ENCODE data around the gene KRT82.

The KRT82 gene

DNA sequence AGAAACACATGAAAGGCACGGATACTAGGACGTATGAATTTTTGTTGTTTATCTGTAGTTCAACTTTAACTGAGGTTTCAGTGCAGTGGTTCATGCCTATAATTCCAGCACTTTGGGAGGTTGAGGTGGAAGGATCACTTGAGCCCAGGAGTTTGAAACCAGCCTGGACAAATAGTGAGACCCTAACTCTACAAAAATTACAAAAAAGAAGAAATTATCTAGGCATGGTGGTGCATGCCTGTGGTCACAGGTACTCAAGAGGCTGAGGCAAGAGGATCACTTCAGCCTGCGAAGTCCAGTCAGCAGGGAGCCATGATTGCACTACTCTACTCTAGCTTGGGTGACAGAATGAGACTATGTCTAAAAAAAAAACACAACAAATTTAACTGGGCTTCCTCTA lies 37.8 kb upstream of the KRT82 start:
- WGBS, 2 experiments, result 92 to 94% methylated on average over 3 of the region's 3 CpGs
- H3K27ac ChIP-seq (ENCODE audit: insufficient read depth, low read depth, low read length, poor library complexity, severe bottlenecking), result no peak overlapping the region
- H3K4me3 ChIP-seq (ENCODE audit: insufficient read depth, low read depth, low read length), result no peak overlapping the region
- H3K36me3 ChIP-seq (ENCODE audit: control insufficient read depth, insufficient read depth, low read length), result no peaks in the 10 kb centered on the region
- H3K27me3 ChIP-seq (ENCODE audit: control insufficient read depth, insufficient read depth, low read length, poor library complexity, severe bottlenecking), result no peaks in the 10 kb centered on the region
- peaks cover 20% of the 10 kb centered on the region for H3K4me1 ChIP-seq (ENCODE audit: control insufficient read depth, insufficient read depth, low read length)
- H3K9me3 ChIP-seq (ENCODE audit: control insufficient read depth, low read length), result no peaks in the 10 kb centered on the region

DNA sequence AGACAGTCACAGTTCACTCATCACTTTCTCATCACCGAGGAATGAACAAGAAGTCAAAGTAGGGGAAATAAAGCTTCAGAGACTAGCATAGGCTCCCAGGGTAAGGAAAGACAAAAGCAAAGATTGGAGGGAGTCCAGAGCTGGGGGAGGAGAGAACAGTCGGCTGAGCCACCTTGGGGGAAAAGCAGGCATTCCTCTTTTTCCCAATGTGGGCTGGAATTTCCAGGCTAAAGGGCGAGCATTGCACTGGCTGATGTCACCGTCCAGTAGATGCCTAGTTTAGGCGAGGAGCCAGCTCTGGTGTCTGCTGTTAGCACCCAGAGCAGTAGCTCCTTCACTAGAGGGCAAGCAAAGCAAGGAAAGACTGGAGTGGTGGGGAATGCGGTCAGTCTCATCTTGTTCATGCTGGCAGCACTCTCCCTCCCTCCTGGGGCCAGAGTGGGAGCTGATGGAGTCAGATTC lies 36.5 kb upstream of the KRT82 start:
- Histone ChIP-seq H3K9me3 (ENCODE audit: control insufficient read depth, low read length) (no peaks in the 10 kb centered on the region), H3K36me3 (ENCODE audit: control insufficient read depth, insufficient read depth, low read length) (no peaks in the 10 kb centered on the region), H3K4me1 (ENCODE audit: control insufficient read depth, insufficient read depth, low read length) (peaks cover 20% of the 10 kb centered on the region), H3K4me3 (ENCODE audit: insufficient read depth, low read depth, low read length) (no peak overlapping the region), H3K27me3 (ENCODE audit: control insufficient read depth, insufficient read depth, low read length, poor library complexity, severe bottlenecking) (no peaks in the 10 kb centered on the region), H3K27ac (ENCODE audit: insufficient read depth, low read depth, low read length, poor library complexity, severe bottlenecking) (no peak overlapping the region)
- WGBS, 2 experiments, result 35 to 43% methylated on average over 6 of the region's 6 CpGs

DNA sequence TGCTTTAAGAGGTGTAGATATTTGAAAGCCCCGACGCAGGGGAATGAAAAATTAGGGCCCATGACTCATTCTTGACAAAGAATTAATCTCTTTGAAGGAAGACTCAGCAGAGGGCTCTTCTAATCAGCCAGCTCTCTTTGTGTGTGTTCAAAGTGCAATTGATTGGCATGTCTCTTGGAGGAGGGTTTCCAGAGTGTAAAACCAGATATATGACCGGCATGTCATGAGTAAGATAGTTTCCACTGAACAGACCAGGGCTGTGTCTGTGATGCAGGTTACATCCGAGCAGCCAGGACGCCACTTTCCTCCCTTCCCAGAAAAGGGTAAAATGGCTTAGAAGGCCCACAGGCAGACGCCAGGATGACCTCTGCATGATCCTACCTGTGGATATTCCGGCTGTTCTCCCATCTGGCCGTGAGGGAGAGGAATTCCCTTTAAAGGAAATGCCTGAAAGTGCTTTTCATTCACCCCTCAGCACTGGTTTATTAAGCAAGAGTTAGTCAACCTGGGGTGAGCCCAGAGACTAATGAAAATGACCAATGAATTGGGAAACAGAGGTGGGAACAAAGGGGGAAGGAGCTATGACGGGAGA lies 35.3 kb upstream of the KRT82 start:
- 78 to 79% methylated on average over 9 of the region's 9 CpGs for WGBS, 2 experiments
- H3K27me3 ChIP-seq (ENCODE audit: control insufficient read depth, insufficient read depth, low read length, poor library complexity, severe bottlenecking), result no peaks in the 10 kb centered on the region
- no peaks in the 10 kb centered on the region for H3K36me3 ChIP-seq (ENCODE audit: control insufficient read depth, insufficient read depth, low read length)
- H3K27ac ChIP-seq (ENCODE audit: insufficient read depth, low read depth, low read length, poor library complexity, severe bottlenecking), result no peak overlapping the region
- peaks cover 22% of the 10 kb centered on the region for H3K4me1 ChIP-seq (ENCODE audit: control insufficient read depth, insufficient read depth, low read length)
- no peak overlapping the region for H3K4me3 ChIP-seq (ENCODE audit: insufficient read depth, low read depth, low read length)
- no peaks in the 10 kb centered on the region for H3K9me3 ChIP-seq (ENCODE audit: control insufficient read depth, low read length)

DNA sequence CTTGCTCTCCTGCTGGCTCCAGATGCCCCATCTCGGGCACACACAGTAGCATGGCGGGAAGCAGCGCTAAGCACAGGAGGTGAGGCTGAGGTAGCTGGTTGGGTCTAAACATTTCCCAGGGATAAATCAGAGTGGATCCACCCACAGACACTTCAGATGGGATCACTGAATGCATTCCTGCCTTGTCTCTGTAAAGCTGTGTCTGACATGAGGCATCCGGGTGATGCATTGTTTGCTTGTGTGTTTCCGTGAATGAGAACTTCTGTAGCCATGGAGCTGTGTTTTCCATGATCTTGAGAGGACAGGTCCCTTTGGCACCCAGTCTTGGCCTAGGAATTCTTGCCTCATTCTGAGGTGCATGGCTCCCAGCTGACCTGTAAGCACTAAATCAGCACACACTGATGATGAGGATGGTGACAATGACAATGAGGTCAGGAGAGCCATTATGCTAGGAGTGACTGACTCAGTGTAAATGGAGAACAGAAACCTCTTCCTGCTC lies 34.7 kb upstream of the KRT82 start:
- no peak overlapping the region for H3K4me3 ChIP-seq (ENCODE audit: insufficient read depth, low read depth, low read length)
- 91 to 96% methylated on average over 5 of the region's 5 CpGs for WGBS, 2 experiments
- peaks cover 23% of the 10 kb centered on the region for H3K4me1 ChIP-seq (ENCODE audit: control insufficient read depth, insufficient read depth, low read length)
- no peaks in the 10 kb centered on the region for H3K27me3 ChIP-seq (ENCODE audit: control insufficient read depth, insufficient read depth, low read length, poor library complexity, severe bottlenecking)
- no peaks in the 10 kb centered on the region for H3K36me3 ChIP-seq (ENCODE audit: control insufficient read depth, insufficient read depth, low read length)
- H3K9me3 ChIP-seq (ENCODE audit: control insufficient read depth, low read length), result no peaks in the 10 kb centered on the region
- H3K27ac ChIP-seq (ENCODE audit: insufficient read depth, low read depth, low read length, poor library complexity, severe bottlenecking), result no peak overlapping the region

DNA sequence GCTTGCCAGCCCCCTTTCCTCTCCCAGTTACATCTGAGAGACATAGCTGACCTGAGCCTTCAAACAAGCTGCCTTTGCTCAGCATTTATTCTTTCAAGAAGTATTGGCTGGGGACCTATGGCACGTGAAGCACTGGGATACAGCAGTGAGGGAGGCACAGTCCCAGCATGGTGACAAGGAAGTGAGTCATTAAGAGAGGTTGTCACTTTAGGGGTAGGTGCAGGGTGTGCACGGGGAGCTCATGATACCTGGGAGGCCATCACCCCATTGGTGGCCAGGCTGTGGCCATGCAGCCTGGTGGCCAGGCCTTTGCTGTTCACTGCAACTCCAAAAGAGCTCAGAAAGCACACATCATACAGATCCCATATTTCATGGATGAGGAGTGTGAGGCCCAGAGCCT lies 33.7 kb upstream of the KRT82 start:
- Histone ChIP-seq H3K27me3 (ENCODE audit: control insufficient read depth, insufficient read depth, low read length, poor library complexity, severe bottlenecking) (no peaks in the 10 kb centered on the region), H3K9me3 (ENCODE audit: control insufficient read depth, low read length) (no peaks in the 10 kb centered on the region), H3K36me3 (ENCODE audit: control insufficient read depth, insufficient read depth, low read length) (no peaks in the 10 kb centered on the region), H3K27ac (ENCODE audit: insufficient read depth, low read depth, low read length, poor library complexity, severe bottlenecking) (no peak overlapping the region), H3K4me1 (ENCODE audit: control insufficient read depth, insufficient read depth, low read length) (peaks cover 23% of the 10 kb centered on the region), H3K4me3 (ENCODE audit: insufficient read depth, low read depth, low read length) (no peak overlapping the region)
- 85 to 88% methylated on average over 2 of the region's 2 CpGs for WGBS, 2 experiments

DNA sequence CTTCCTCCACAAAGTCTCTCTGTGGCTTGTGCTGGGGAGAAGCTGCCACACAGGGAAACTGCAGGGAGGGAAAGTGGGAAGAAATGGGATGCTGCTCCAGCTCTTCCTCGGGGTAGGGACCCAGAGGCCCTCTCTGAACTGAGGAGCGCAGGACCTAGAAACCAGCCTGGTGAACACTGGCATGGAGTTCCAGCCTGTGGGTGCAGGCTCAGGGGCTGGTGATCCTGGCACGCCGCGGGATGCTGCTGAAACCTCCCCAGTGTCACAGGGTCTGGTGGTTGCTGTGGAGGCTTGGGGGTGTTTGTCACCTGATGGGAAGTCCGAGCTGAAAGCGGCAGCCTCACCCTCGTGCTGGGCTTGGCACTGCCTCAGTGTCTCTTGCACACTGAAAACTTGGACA lies 33.3 kb upstream of the KRT82 start:
- no peaks in the 10 kb centered on the region for H3K36me3 ChIP-seq (ENCODE audit: control insufficient read depth, insufficient read depth, low read length)
- H3K9me3 ChIP-seq (ENCODE audit: control insufficient read depth, low read length), result no peaks in the 10 kb centered on the region
- WGBS, 2 experiments, result 81 to 82% methylated on average over 8 of the region's 8 CpGs
- H3K27ac ChIP-seq (ENCODE audit: insufficient read depth, low read depth, low read length, poor library complexity, severe bottlenecking), result no peak overlapping the region
- H3K27me3 ChIP-seq (ENCODE audit: control insufficient read depth, insufficient read depth, low read length, poor library complexity, severe bottlenecking), result no peaks in the 10 kb centered on the region
- peaks cover 23% of the 10 kb centered on the region for H3K4me1 ChIP-seq (ENCODE audit: control insufficient read depth, insufficient read depth, low read length)
- H3K4me3 ChIP-seq (ENCODE audit: insufficient read depth, low read depth, low read length), result no peak overlapping the region

DNA sequence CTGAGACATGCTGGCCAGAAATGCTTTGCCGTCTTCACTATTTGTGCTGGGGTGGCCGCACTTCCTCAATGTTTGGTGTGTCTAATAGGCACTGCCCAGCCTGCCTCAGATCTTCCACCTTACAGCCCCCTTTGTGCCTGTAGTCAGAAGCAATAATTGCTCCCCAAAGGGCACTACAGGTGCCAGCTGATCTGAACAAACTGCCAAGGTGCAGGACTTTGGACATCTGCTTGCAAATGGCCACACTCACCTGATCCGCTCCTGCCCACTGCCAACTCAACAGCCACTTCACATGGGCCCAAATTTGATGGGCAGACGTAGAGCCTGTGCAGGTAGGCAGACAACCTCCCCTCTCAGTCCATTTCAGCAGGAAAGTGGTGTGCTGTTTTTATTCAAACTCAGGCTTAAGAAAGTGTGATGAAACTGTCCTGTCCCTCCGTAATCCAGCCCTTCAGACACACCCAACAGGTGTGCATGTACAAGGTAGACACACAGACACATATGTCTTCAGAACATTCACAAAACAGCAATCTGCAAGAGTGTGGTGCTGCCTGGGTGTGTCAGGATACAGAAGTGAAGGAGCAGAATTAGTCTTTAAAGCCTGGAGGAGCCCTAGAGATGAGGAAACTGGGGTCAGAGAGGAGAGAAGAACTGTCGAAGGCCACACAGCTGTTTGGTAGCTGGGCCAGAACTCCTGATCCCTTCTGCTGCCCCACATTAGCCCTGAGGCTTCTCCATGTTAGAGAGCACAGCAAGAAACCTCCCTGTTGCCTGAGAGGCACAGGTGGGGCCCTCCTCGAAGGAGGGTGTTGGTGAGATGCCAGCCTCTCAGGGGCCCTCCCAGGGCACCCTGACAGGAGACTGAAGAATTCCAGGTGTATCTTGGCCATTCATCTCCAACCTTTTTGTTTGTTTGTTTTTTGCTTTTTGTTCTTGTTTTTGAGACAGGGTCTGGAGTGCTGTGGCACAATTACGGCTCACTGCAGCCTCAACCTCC lies 32.5 kb upstream of the KRT82 start:
- H3K9me3 ChIP-seq (ENCODE audit: control insufficient read depth, low read length), result no peaks in the 10 kb centered on the region
- no peak overlapping the region for H3K27ac ChIP-seq (ENCODE audit: insufficient read depth, low read depth, low read length, poor library complexity, severe bottlenecking)
- 92 to 93% methylated on average over 7 to 8 of the region's 8 CpGs for WGBS, 2 experiments
- no peak overlapping the region for H3K4me3 ChIP-seq (ENCODE audit: insufficient read depth, low read depth, low read length)
- H3K4me1 ChIP-seq (ENCODE audit: control insufficient read depth, insufficient read depth, low read length), result peaks cover 23% of the 10 kb centered on the region
- H3K27me3 ChIP-seq (ENCODE audit: control insufficient read depth, insufficient read depth, low read length, poor library complexity, severe bottlenecking), result no peaks in the 10 kb centered on the region
- H3K36me3 ChIP-seq (ENCODE audit: control insufficient read depth, insufficient read depth, low read length), result no peaks in the 10 kb centered on the region

DNA sequence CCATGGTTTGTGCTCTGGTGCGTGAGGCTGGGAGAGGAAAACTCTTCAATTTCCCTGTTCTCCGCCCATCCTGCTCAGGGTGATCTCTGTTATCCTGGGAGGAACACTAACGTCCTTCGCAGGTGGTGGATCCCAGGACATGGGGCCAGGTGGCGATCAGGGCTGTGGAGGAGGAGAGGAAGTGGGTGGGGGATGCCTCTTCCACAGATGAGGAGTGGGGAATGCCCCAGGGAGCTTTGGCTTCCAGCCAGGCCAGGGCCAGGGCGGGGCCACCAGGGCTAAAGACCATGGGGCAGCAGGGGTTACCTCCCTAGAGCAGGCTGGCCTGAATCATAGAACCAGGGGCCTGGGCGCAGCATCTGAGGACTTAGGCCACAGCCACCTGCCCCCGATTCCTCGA lies 31.4 kb upstream of the KRT82 start:
- Histone ChIP-seq H3K27me3 (ENCODE audit: control insufficient read depth, insufficient read depth, low read length, poor library complexity, severe bottlenecking) (no peaks in the 10 kb centered on the region), H3K9me3 (ENCODE audit: control insufficient read depth, low read length) (no peaks in the 10 kb centered on the region), H3K4me1 (ENCODE audit: control insufficient read depth, insufficient read depth, low read length) (peaks cover 18% of the 10 kb centered on the region), H3K4me3 (ENCODE audit: insufficient read depth, low read depth, low read length) (no peak overlapping the region), H3K36me3 (ENCODE audit: control insufficient read depth, insufficient read depth, low read length) (no peaks in the 10 kb centered on the region), H3K27ac (ENCODE audit: insufficient read depth, low read depth, low read length, poor library complexity, severe bottlenecking) (no peak overlapping the region)
- 82 to 91% methylated on average over 8 to 9 of the region's 9 CpGs for WGBS, 2 experiments

DNA sequence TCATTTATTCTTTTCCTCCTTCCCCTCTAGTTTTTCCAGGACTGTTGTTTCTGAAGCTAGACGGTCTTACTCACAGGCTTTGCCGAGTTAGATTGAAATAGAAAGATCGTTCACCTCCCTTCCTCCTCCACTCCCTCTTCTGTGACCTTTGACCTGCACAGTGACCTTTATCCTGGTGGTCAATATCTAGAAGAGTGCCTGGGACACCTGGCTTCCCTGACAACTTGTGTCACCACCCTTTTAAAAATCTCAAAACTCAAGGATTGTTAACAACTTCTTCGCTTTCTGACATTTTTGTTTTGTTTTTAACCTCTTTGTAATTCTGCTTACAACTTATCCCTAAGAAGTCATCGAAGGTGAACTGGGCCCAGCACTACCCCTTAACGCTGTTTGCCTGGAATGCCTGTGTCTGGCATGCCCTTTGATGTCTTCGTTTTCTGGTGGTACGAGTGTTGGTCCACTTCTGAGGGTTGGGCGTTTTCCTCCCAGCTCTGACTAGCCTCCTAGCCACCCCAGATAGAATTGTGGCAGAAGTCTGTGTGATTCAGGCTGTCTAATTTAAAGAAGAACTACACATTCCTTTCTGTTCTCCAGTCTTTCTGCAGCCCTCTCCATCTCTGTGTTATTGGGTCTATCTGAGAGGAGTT lies 30.8 kb upstream of the KRT82 start:
- WGBS, 2 experiments, result 91 to 93% methylated on average over 8 to 9 of the region's 9 CpGs
- no peaks in the 10 kb centered on the region for H3K9me3 ChIP-seq (ENCODE audit: control insufficient read depth, low read length)
- no peak overlapping the region for H3K4me3 ChIP-seq (ENCODE audit: insufficient read depth, low read depth, low read length)
- no peaks in the 10 kb centered on the region for H3K36me3 ChIP-seq (ENCODE audit: control insufficient read depth, insufficient read depth, low read length)
- H3K27me3 ChIP-seq (ENCODE audit: control insufficient read depth, insufficient read depth, low read length, poor library complexity, severe bottlenecking), result no peaks in the 10 kb centered on the region
- no peak overlapping the region for H3K27ac ChIP-seq (ENCODE audit: insufficient read depth, low read depth, low read length, poor library complexity, severe bottlenecking)
- peaks cover 14% of the 10 kb centered on the region for H3K4me1 ChIP-seq (ENCODE audit: control insufficient read depth, insufficient read depth, low read length)

Data from ectodermal cell (in vitro differentiated cells).